ENCODE results near the gene KLK14. TPM values are rescaled to one million over a fixed set of nuclear protein-coding genes. Genes with fewer than 3 reads are reported as not detected.

Gene KLK14
- total and polyA plus RNA-seq, 2 of the 8 experiments (the other 6 are each of a cell fraction or from before 2014, with no cell fraction given): 0.09 to 1.2 TPM

DNA sequence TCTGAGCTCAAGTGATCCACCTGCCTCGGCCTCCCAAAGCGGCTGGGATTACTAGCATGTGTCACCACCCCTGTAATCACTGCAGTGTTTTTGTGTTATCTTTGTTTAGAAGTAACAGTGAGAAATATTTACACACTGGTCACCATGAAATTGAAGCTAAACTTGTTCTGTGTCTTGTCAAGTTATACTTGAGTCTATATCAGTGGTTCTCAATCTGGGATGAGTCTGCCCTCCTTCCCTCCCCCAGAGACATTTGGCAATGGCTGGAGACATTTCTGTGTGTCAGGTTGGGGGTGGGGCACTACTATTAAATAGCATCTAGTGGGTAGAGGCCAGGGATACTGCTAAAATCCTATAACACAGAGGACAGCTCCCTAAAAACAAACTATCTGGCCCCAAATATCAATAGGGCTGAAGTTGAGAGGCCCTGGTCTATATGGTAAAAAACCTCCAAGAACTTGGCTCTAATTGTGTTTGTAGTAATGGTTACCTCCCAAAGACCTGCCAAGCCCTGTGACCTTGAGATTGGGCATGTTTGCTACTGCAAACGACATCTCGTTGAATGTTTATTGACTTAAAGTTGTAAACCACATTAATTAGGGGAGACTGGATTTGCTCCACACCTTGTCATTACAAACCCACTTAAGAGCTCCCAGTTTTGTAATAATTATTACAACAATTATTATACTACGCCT lies 18.6 kb upstream of the KLK14 start (continued):
- TF ChIP-seq, protein P1, sequence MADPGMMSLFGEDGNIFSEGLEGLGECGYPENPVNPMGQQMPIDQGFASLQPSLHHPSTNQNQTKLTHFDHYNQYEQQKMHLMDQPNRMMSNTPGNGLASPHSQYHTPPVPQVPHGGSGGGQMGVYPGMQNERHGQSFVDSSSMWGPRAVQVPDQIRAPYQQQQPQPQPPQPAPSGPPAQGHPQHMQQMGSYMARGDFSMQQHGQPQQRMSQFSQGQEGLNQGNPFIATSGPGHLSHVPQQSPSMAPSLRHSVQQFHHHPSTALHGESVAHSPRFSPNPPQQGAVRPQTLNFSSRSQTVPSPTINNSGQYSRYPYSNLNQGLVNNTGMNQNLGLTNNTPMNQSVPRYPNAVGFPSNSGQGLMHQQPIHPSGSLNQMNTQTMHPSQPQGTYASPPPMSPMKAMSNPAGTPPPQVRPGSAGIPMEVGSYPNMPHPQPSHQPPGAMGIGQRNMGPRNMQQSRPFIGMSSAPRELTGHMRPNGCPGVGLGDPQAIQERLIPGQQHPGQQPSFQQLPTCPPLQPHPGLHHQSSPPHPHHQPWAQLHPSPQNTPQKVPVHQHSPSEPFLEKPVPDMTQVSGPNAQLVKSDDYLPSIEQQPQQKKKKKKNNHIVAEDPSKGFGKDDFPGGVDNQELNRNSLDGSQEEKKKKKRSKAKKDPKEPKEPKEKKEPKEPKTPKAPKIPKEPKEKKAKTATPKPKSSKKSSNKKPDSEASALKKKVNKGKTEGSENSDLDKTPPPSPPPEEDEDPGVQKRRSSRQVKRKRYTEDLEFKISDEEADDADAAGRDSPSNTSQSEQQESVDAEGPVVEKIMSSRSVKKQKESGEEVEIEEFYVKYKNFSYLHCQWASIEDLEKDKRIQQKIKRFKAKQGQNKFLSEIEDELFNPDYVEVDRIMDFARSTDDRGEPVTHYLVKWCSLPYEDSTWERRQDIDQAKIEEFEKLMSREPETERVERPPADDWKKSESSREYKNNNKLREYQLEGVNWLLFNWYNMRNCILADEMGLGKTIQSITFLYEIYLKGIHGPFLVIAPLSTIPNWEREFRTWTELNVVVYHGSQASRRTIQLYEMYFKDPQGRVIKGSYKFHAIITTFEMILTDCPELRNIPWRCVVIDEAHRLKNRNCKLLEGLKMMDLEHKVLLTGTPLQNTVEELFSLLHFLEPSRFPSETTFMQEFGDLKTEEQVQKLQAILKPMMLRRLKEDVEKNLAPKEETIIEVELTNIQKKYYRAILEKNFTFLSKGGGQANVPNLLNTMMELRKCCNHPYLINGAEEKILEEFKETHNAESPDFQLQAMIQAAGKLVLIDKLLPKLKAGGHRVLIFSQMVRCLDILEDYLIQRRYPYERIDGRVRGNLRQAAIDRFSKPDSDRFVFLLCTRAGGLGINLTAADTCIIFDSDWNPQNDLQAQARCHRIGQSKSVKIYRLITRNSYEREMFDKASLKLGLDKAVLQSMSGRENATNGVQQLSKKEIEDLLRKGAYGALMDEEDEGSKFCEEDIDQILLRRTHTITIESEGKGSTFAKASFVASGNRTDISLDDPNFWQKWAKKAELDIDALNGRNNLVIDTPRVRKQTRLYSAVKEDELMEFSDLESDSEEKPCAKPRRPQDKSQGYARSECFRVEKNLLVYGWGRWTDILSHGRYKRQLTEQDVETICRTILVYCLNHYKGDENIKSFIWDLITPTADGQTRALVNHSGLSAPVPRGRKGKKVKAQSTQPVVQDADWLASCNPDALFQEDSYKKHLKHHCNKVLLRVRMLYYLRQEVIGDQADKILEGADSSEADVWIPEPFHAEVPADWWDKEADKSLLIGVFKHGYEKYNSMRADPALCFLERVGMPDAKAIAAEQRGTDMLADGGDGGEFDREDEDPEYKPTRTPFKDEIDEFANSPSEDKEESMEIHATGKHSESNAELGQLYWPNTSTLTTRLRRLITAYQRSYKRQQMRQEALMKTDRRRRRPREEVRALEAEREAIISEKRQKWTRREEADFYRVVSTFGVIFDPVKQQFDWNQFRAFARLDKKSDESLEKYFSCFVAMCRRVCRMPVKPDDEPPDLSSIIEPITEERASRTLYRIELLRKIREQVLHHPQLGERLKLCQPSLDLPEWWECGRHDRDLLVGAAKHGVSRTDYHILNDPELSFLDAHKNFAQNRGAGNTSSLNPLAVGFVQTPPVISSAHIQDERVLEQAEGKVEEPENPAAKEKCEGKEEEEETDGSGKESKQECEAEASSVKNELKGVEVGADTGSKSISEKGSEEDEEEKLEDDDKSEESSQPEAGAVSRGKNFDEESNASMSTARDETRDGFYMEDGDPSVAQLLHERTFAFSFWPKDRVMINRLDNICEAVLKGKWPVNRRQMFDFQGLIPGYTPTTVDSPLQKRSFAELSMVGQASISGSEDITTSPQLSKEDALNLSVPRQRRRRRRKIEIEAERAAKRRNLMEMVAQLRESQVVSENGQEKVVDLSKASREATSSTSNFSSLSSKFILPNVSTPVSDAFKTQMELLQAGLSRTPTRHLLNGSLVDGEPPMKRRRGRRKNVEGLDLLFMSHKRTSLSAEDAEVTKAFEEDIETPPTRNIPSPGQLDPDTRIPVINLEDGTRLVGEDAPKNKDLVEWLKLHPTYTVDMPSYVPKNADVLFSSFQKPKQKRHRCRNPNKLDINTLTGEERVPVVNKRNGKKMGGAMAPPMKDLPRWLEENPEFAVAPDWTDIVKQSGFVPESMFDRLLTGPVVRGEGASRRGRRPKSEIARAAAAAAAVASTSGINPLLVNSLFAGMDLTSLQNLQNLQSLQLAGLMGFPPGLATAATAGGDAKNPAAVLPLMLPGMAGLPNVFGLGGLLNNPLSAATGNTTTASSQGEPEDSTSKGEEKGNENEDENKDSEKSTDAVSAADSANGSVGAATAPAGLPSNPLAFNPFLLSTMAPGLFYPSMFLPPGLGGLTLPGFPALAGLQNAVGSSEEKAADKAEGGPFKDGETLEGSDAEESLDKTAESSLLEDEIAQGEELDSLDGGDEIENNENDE (IDR thresholded peaks at IDR 0.05; ENCODE audit: insufficient replicate concordance, low read length): no peak
- TF ChIP-seq HDAC6 (IDR thresholded peaks at IDR 0.05; ENCODE audit: low read depth, low read length): no peak
- no peak for TF ChIP-seq FOSL1 (IDR thresholded peaks at IDR 0.05; ENCODE audit: insufficient read depth, low read depth, low read length)
- TF ChIP-seq JUN (IDR thresholded peaks at IDR 0.05; ENCODE audit: low read depth, low read length): no peak
